ENCODE results near the gene SRPK2. TPM values are rescaled to one million over a fixed set of nuclear protein-coding genes. Genes with fewer than 3 reads are reported as not detected.
A peak's percentile ranks its signal among the peaks of the same experiment; 100 is the strongest.
"Not testable (repeated sequence)": the region's sequence is repeated elsewhere in the genome, so short reads cannot be mapped to it uniquely, and the experiment has no call there.

Gene SRPK2
- total RNA-seq, 1 experiment from 2014 or later: 50.5 TPM

DNA sequence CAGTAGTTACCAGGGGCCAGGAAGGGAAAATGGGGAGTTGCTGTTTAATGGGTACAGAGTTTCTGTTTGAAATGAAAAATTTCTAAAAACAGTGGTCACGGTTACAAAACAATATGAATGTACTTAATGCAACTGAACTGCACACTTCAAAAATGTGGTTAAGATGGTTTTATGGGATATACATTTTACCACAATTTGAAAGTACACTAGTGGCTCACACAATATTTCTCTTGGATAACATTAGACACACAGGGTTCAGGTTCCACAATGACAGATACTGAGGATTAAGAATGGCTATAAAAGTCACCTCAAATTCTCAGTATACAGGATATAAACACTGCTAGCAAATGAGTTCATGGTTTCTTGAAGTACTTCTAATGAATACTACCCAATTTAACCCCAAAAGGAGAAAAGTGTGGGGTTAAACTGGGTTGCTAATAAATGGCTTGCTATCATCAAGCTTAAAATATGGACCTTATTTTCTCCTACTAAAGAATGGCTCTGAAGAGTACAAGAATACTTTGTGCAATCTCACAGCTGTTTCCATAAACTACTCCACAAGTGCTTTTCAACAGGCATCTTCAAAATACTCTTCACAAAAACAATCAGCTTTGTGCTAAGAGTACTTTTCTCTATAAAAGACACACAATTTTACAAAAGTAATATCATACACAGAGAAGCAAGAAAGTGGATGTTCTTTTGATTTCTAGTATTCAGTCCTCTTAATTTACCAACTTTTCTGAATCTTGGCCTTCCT is 92.9 kb downstream of the SRPK2 start (continued):
- TF ChIP-seq, protein P1, sequence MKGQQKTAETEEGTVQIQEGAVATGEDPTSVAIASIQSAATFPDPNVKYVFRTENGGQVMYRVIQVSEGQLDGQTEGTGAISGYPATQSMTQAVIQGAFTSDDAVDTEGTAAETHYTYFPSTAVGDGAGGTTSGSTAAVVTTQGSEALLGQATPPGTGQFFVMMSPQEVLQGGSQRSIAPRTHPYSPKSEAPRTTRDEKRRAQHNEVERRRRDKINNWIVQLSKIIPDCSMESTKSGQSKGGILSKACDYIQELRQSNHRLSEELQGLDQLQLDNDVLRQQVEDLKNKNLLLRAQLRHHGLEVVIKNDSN (CRISPR knock-in tag; IDR thresholded peaks at IDR 0.05): no peak
- no peak for TF ChIP-seq TCF7 (CRISPR knock-in tag; IDR thresholded peaks at IDR 0.05; ENCODE audit: low read depth)
- TF ChIP-seq TEAD4 (CRISPR knock-in tag; IDR thresholded peaks at IDR 0.05): no peak
- no peak for TF ChIP-seq SMAD4 (CRISPR knock-in tag; IDR thresholded peaks at IDR 0.05)
- no peak for TF ChIP-seq CBFB (CRISPR knock-in tag; IDR thresholded peaks at IDR 0.05; ENCODE audit: low read depth)
- TF ChIP-seq CTCF (IDR thresholded peaks at IDR 0.05): no peak

DNA sequence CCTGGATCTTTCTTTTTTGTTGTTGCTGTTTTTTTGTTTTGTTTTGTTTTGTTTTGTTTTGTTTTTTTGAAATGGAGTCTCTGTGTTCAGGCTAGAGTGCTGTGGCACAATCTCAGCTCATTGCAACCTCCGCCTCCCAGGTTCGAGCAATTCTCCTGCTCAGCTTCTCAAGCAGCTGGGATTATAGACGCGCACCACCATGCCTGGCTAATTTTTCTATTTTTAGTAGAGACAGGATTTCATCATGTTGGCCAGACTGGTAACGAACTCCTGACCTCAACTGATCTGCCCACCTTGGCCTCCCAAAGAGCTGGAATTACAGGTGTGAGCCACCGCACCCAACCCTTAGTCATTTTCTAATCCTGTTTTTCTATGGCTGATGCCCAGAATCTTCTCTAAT is 94.2 kb downstream of the SRPK2 start:
- Mint-ChIP-seq H3K27ac (peak overlapping the region; percentile 42; the same call in 1 of the 2 replicates), H3K4me1 (peaks cover 41% of the 10 kb centered on the region)
- H3K9me3 Mint-ChIP-seq; CTCF ChIA-PET; ATAC-seq; H3K27me3 Mint-ChIP-seq (ENCODE audit: low read depth); DNase-seq (ENCODE audit: low spot score); POLR2A ChIA-PET; H3K36me3 Mint-ChIP-seq; H3K4me3 Mint-ChIP-seq: not testable (repeated sequence)

- ATAC-seq (no peak), DNase-seq (ENCODE audit: low spot score) (no peak)
- Mint-ChIP-seq H3K27me3 (ENCODE audit: low read depth) (no peaks in the 10 kb centered on the region), H3K36me3 (no peaks in the 10 kb centered on the region), H3K4me3 (no peak overlapping the region), H3K9me3 (0 out of 2 replicates have a peak, but pooled peaks cover 3% of the 10 kb centered on the region), H3K27ac (peak overlapping the region; percentile 47), H3K4me1 (peaks cover 22% of the 10 kb centered on the region)
- TF ChIP-seq, protein P2, sequence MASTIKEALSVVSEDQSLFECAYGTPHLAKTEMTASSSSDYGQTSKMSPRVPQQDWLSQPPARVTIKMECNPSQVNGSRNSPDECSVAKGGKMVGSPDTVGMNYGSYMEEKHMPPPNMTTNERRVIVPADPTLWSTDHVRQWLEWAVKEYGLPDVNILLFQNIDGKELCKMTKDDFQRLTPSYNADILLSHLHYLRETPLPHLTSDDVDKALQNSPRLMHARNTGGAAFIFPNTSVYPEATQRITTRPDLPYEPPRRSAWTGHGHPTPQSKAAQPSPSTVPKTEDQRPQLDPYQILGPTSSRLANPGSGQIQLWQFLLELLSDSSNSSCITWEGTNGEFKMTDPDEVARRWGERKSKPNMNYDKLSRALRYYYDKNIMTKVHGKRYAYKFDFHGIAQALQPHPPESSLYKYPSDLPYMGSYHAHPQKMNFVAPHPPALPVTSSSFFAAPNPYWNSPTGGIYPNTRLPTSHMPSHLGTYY (CRISPR knock-in tag; IDR thresholded peaks at IDR 0.05): no peak
- TF ChIP-seq TCF7 (CRISPR knock-in tag; IDR thresholded peaks at IDR 0.05; ENCODE audit: low read depth) (no peak), ZNF219 (CRISPR knock-in tag; IDR thresholded peaks at IDR 0.05; ENCODE audit: borderline replicate concordance) (no peak)
- CTCF ChIA-PET: no interaction called here
- POLR2A ChIA-PET: interaction anchor here (0.5 kb wide), 1 partner anchor 79 kb away, joined by 8 read pairs; no protein-coding TSS in a partner anchor
These were observed 99.0 kb downstream of the SRPK2 start for GRCh38 chr7:105289704-105290103.

- DNase-seq (ENCODE audit: low spot score) (no peak), ATAC-seq (no peak)
- POLR2A ChIA-PET: no interaction called here
- CTCF ChIA-PET: no interaction called here
- no peak overlapping the region for H3K4me3 Mint-ChIP-seq
- no peaks in the 10 kb centered on the region for H3K9me3 Mint-ChIP-seq
- no peaks in the 10 kb centered on the region for H3K27me3 Mint-ChIP-seq (ENCODE audit: low read depth)
- no peaks in the 10 kb centered on the region for H3K36me3 Mint-ChIP-seq
- no peak for TF ChIP-seq NFYB (CRISPR knock-in tag; conservative IDR thresholded peaks at IDR 0.05; ENCODE audit: low read depth)
- no peak for TF ChIP-seq MYBL2 (CRISPR knock-in tag; IDR thresholded peaks at IDR 0.05)
- TF ChIP-seq, protein P3, sequence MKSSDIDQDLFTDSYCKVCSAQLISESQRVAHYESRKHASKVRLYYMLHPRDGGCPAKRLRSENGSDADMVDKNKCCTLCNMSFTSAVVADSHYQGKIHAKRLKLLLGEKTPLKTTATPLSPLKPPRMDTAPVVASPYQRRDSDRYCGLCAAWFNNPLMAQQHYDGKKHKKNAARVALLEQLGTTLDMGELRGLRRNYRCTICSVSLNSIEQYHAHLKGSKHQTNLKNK (CRISPR knock-in tag; IDR thresholded peaks at IDR 0.05): no peak
- TF ChIP-seq, protein P4, sequence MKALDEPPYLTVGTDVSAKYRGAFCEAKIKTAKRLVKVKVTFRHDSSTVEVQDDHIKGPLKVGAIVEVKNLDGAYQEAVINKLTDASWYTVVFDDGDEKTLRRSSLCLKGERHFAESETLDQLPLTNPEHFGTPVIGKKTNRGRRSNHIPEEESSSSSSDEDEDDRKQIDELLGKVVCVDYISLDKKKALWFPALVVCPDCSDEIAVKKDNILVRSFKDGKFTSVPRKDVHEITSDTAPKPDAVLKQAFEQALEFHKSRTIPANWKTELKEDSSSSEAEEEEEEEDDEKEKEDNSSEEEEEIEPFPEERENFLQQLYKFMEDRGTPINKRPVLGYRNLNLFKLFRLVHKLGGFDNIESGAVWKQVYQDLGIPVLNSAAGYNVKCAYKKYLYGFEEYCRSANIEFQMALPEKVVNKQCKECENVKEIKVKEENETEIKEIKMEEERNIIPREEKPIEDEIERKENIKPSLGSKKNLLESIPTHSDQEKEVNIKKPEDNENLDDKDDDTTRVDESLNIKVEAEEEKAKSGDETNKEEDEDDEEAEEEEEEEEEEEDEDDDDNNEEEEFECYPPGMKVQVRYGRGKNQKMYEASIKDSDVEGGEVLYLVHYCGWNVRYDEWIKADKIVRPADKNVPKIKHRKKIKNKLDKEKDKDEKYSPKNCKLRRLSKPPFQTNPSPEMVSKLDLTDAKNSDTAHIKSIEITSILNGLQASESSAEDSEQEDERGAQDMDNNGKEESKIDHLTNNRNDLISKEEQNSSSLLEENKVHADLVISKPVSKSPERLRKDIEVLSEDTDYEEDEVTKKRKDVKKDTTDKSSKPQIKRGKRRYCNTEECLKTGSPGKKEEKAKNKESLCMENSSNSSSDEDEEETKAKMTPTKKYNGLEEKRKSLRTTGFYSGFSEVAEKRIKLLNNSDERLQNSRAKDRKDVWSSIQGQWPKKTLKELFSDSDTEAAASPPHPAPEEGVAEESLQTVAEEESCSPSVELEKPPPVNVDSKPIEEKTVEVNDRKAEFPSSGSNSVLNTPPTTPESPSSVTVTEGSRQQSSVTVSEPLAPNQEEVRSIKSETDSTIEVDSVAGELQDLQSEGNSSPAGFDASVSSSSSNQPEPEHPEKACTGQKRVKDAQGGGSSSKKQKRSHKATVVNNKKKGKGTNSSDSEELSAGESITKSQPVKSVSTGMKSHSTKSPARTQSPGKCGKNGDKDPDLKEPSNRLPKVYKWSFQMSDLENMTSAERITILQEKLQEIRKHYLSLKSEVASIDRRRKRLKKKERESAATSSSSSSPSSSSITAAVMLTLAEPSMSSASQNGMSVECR (CRISPR knock-in tag; IDR thresholded peaks at IDR 0.05; ENCODE audit: borderline replicate concordance): no peak
- no peak for TF ChIP-seq CBFB (CRISPR knock-in tag; IDR thresholded peaks at IDR 0.05; ENCODE audit: low read depth)
- TF ChIP-seq ZNF317 (CRISPR knock-in tag; IDR thresholded peaks at IDR 0.05; ENCODE audit: borderline replicate concordance, low read depth): no peak
- TF ChIP-seq CTCF (IDR thresholded peaks at IDR 0.05): no peak
- TF ChIP-seq HMGA2 (CRISPR knock-in tag; IDR thresholded peaks at IDR 0.05): no peak
- no peak overlapping the region for H3K27ac Mint-ChIP-seq
- peaks cover 28% of the 10 kb centered on the region for H3K4me1 Mint-ChIP-seq
These were observed 102.3 kb downstream of the SRPK2 start for GRCh38 chr7:105286441-105286840.
